Loucy (cell line): ENCODE data around the gene CPD.

Experiments used
- H2AFZ ChIP-seq: fragments of 200-600 bp; sonication (generic); 2 replicates; pipeline ENCODE4 v1.6.0; 2016; ENCODE audit warnings: antibody characterized with exemption, mild to moderate bottlenecking, low read length, moderate library complexity
- H3F3A ChIP-seq: fragments of 200-600 bp; 2 replicates; pipeline ENCODE4 v1.6.0; 2016; ENCODE audit warnings: antibody characterized with exemption, low read depth, mild to moderate bottlenecking
- H3K27me3 ChIP-seq: fragments of 200-600 bp; sonication (generic); 2 replicates; pipeline ENCODE4 v1.6.1; 2014; ENCODE audit warnings: low read length, mild to moderate bottlenecking; ENCODE audit not compliant: insufficient read depth, poor library complexity, severe bottlenecking
- H3K36me3 ChIP-seq: fragments of 200-600 bp; sonication (generic); 2 replicates; pipeline ENCODE4 v1.6.1; 2016; ENCODE audit warnings: low read length; ENCODE audit not compliant: insufficient read depth
- H3K4me1 ChIP-seq: fragments of 200-600 bp; sonication (generic); 2 replicates; pipeline ENCODE4 v1.5.1; 2014; ENCODE audit warnings: low read length, mild to moderate bottlenecking; ENCODE audit not compliant: insufficient read depth, poor library complexity, severe bottlenecking
- H3K4me2 ChIP-seq: fragments of 200-600 bp; sonication (generic); 2 replicates; pipeline ENCODE4 v1.6.0; 2014; ENCODE audit warnings: antibody characterized with exemption, low read length, low read depth, mild to moderate bottlenecking; ENCODE audit not compliant: poor library complexity, severe bottlenecking
- H3K4me3 ChIP-seq: fragments of 200-600 bp; sonication (generic); 2 replicates; pipeline ENCODE4 v1.5.1; 2014; ENCODE audit warnings: low read length, mild to moderate bottlenecking, mixed read lengths; ENCODE audit not compliant: poor library complexity, severe bottlenecking
- H3K79me2 ChIP-seq: fragments of 200-600 bp; sonication (generic); 2 replicates; pipeline ENCODE4 v1.6.1; 2014; ENCODE audit warnings: low read length; ENCODE audit not compliant: insufficient read depth
- H3K9ac ChIP-seq: fragments of 200-600 bp; sonication (generic); 2 replicates; pipeline ENCODE4 v1.6.0; 2014; ENCODE audit warnings: mild to moderate bottlenecking, low read depth, low read length, moderate library complexity; ENCODE audit not compliant: poor library complexity, severe bottlenecking
- H3K9me2 ChIP-seq: fragments of 200-600 bp; sonication (generic); replicated peaks from 2 replicates; pipeline ENCODE4 v1.6.1; 2016; ENCODE audit warnings: low read depth, low read length, mixed read lengths
- H3K9me3 ChIP-seq: fragments of 200-600 bp; sonication (generic); 2 replicates; pipeline ENCODE4 v1.6.1; 2014; ENCODE audit warnings: mild to moderate bottlenecking, antibody characterized with exemption, low read length, low read depth; ENCODE audit not compliant: insufficient read depth
- H4K20me1 ChIP-seq: fragments of 200-600 bp; sonication (generic); 2 replicates; pipeline ENCODE4 v1.6.0; 2014; ENCODE audit warnings: antibody characterized with exemption, low read length, mild to moderate bottlenecking; ENCODE audit not compliant: insufficient read depth, poor library complexity, severe bottlenecking
- EZH2phosphoT487 ChIP-seq: fragments of 200-600 bp; IDR thresholded peaks from 2 replicates; pipeline ENCODE4 v1.6.1; 2018; ENCODE audit warnings: antibody characterized with exemption, mild to moderate bottlenecking, moderate library complexity, borderline replicate concordance
- TF ChIP-seq, protein P1 (sequence below): fragments of 200-600 bp; sonication (generic); conservative IDR thresholded peaks from 2 replicates; pipeline ENCODE4 v1.5.1; 2014; ENCODE audit warnings: mild to moderate bottlenecking, antibody characterized with exemption, low read length

Gene CPD

DNA sequence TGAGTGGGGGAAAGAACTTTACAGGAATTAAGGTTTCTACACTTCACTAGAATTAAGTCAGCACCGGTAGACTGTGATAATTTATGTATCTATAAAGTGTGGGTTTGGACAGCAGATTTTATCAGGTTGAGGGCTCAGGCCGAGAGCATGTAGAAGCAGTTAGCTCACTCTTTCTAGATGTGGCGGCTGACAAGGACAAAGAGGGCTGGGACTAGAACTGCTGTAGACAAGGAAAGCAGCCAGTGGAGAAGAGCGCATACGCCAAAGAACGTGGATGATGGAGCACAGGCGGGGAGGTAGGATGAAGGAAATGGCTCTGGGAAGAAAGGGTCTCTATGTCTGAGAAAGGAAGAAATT, 98.0 kb downstream of the CPD start:
- peak overlapping the region; percentile 95 for H3K4me3 ChIP-seq

DNA sequence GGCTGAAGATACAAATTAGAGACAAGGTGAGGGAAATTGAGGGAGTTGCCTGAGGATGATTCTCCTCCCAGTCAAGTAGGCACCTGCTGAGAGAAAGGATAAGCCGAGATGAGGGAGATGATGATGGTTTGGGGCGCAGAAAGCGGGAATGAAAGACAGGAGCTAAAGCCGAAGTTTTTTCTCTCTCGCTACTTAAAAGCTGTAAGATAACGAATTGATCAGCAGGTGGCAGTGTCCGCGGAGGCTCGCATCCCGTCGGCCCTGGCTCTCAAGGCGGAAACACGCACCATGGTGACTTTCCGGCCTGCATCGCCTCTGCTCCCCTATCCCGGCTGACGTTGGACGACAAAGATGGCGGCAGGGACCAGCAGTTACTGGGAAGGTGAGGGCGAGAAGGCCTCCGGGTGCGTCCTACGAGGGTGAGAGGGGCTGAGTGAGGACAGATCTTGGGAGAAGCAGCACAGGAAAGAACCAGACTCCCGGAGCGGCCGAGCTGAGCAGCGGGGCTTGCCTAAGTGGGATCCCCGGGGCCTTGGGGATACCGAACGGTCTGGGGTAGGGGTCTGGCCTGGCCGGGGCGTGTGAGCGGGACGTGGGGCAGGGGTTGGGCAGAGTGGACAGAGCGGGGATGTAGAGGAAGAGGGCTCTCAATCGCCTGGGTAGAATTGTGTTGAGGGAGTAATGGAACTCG, 98.5 kb downstream of the CPD start, which contains the start of gene GOSR1:
GOSR1 (plus strand) TSS at position 326 of the 691 bp plus-strand sequence; CDS start at position 352, 26 bp downstream.
- peak within 1 kb of the TSS; percentile 95 for H3K4me2 ChIP-seq
- H3K36me3 ChIP-seq: peaks cover 11% of the 10 kb centered on the region; the same call in 1 of the 2 replicates
- peaks cover 14% of the 10 kb centered on the region for H3K4me1 ChIP-seq
- H3F3A ChIP-seq: no peaks in the 10 kb centered on the region
- H3K27me3 ChIP-seq: no peaks in the 10 kb centered on the region
- no peaks in the 10 kb centered on the region for H3K9me2 ChIP-seq
- TF ChIP-seq EZH2phosphoT487: no peak
- TF ChIP-seq, protein P1, sequence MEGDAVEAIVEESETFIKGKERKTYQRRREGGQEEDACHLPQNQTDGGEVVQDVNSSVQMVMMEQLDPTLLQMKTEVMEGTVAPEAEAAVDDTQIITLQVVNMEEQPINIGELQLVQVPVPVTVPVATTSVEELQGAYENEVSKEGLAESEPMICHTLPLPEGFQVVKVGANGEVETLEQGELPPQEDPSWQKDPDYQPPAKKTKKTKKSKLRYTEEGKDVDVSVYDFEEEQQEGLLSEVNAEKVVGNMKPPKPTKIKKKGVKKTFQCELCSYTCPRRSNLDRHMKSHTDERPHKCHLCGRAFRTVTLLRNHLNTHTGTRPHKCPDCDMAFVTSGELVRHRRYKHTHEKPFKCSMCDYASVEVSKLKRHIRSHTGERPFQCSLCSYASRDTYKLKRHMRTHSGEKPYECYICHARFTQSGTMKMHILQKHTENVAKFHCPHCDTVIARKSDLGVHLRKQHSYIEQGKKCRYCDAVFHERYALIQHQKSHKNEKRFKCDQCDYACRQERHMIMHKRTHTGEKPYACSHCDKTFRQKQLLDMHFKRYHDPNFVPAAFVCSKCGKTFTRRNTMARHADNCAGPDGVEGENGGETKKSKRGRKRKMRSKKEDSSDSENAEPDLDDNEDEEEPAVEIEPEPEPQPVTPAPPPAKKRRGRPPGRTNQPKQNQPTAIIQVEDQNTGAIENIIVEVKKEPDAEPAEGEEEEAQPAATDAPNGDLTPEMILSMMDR: peak; percentile 75
- no peaks in the 10 kb centered on the region for H3K9me3 ChIP-seq
- H3K9ac ChIP-seq: peak within 1 kb of the TSS; percentile 98
- peaks cover 4% of the 10 kb centered on the region for H4K20me1 ChIP-seq
- H3K4me3 ChIP-seq: peak within 1 kb of the TSS; percentile 95
- H3K79me2 ChIP-seq: peaks cover 33% of the 10 kb centered on the region
- peak within 1 kb of the TSS; percentile 99 for H2AFZ ChIP-seq

More for the DNA sequence above, 98.0 kb downstream of the CPD start:
- Histone ChIP-seq H3K9ac (peak overlapping the region; percentile 98), H3K79me2 (peaks cover 33% of the 10 kb centered on the region), H3K4me1 (peaks cover 14% of the 10 kb centered on the region), H3K4me2 (peak overlapping the region; percentile 90), H3F3A (no peaks in the 10 kb centered on the region), H2AFZ (peak overlapping the region; percentile 99), H3K9me2 (no peaks in the 10 kb centered on the region), H3K36me3 (peaks cover 10% of the 10 kb centered on the region; the same call in 1 of the 2 replicates), H4K20me1 (peaks cover 4% of the 10 kb centered on the region), H3K27me3 (no peaks in the 10 kb centered on the region), H3K9me3 (no peaks in the 10 kb centered on the region)
- no peak for TF ChIP-seq EZH2phosphoT487
- TF ChIP-seq, protein P1: no peak

DNA sequence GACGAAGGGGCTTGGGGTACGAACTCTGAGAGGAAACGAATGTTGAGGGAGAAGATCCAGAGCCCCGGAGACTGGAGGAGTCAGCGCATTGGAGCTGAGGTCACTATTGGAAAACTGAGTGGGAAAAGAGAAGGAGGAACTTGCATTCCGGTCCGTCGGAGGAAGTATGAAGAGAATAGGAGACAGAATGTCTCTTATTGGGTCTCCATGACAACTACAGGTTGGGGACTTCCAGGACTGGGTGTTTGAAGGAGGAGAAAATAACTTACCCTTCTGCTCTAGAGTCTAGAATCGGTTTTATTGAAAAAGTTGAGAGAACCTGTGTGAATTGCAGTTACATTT, 99.0 kb downstream of the CPD start:
- H3K4me1 ChIP-seq: peaks cover 14% of the 10 kb centered on the region
- peaks cover 33% of the 10 kb centered on the region for H3K79me2 ChIP-seq
- peak overlapping the region; percentile 98 for H3K9ac ChIP-seq
- H3K9me3 ChIP-seq: no peaks in the 10 kb centered on the region
- no peaks in the 10 kb centered on the region for H3K27me3 ChIP-seq
- no peak for TF ChIP-seq EZH2phosphoT487
- TF ChIP-seq, protein P1: no peak
- H3K9me2 ChIP-seq: no peaks in the 10 kb centered on the region
- H4K20me1 ChIP-seq: peaks cover 4% of the 10 kb centered on the region
- peak overlapping the region; percentile 95 for H3K4me3 ChIP-seq
- H3F3A ChIP-seq: no peaks in the 10 kb centered on the region
- H3K4me2 ChIP-seq: peak overlapping the region; percentile 95
- peak overlapping the region; percentile 88 for H2AFZ ChIP-seq
- peaks cover 16% of the 10 kb centered on the region; the same call in 1 of the 2 replicates for H3K36me3 ChIP-seq
